Tibial artery (tissue), 4 donors: ENCODE measurements around the gene NALCN.

Experiments
- DNase-seq, 2 donors: peaks; one replicate each; pipeline ENCODE4 v3.0.0-alpha.2; 2019
- H3K27ac ChIP-seq, 2 donors: fragments of 200-600 bp; sonication (generic) in 1 of 2; 1 replicate in 1 of 2; 2 replicates in 1 of 2; pipeline ENCODE4 v1.5.1; 2018 to 2019; ENCODE audit warnings: mild to moderate bottlenecking in 1 of 2
- H3K27me3 ChIP-seq, 2 donors: fragments of 200-600 bp; sonication (generic) in 1 of 2; one replicate each; pipeline versions ENCODE4 v1.5.1 to v1.6.0; 2016 to 2019
- H3K36me3 ChIP-seq, 3 donors: fragments of 200-600 bp; sonication (generic) in 2 of 3; one replicate each; pipeline ENCODE4 v1.5.1; 2016 to 2019; ENCODE audit warnings: mild to moderate bottlenecking in 2 of 3
- H3K4me1 ChIP-seq, 4 donors: fragments of 200-600 bp; sonication (generic) in 2 of 4; 1 replicate in 3 of 4; 2 replicates in 1 of 4; pipeline ENCODE4 v1.5.1; 2016 to 2019
- H3K4me3 ChIP-seq, 2 donors: fragments of 200-600 bp; sonication (generic) in 1 of 2; 1 replicate in 1 of 2; 2 replicates in 1 of 2; pipeline ENCODE4 v1.5.1; 2018 to 2019; ENCODE audit warnings: mild to moderate bottlenecking in 2 of 2
- H3K9me3 ChIP-seq, 3 donors: fragments of 200-600 bp; sonication (generic) in 1 of 3; one replicate each; pipeline ENCODE4 v1.5.1; 2016 to 2019
- intact Hi-C: fragments of 100-400 bp; cut with DNase I; formaldehyde crosslinking; loops from one replicate; pipeline ENCODE4 v1.15.0; 2023; ENCODE audit warnings: low total_unique reads
- TF ChIP-seq, protein P1 (sequence below), 2 experiments: fragments of 200-600 bp in 1 of 2; fragments of 450-650 bp in 1 of 2; IDR thresholded peaks; one replicate each; pipeline ENCODE4 v1.5.1; 2017 to 2019; ENCODE audit warnings: antibody characterized with exemption in 2 of 2, mild to moderate bottlenecking in 1 of 2, moderate library complexity in 1 of 2

The NALCN gene

DNA sequence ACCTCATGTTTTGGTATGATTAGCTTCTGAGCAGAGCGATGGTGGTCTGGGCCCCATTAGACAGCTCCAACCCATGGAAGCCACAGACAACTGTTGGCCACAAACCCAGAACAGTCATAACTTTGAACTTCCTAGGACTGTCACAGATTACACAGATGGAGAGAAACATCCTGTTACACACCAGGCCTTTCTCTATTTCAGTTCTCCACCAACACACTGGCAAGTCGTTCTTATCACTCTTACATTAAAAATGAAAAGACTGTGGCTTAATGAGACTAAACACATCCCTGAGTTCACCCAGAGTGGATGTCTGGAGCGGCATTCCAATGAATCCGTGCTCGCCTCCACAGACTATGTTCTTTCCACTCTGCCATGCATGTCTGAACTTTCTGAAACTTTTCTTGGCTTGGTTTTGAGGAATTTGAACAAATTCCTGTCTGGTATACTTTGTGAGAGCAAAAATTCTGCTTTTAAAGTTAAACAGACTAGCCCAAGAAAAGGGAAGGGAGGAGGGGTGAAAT, 109.1 kb downstream of the NALCN start:
- no peak for DNase-seq
- intact Hi-C loops, result loop anchor here (10.0 kb wide), 1 partner anchor 148 kb away; the partner anchor contains the start of gene ITGBL1
- Histone ChIP-seq H3K27ac (peak overlapping the region; percentile 46 to 72), H3K9me3 (no peaks in the 10 kb centered on the region), H3K4me1 (peaks cover 0 to 61% (median 21%) of the 10 kb centered on the region in 4 donors), H3K27me3 (no peaks in the 10 kb centered on the region), H3K4me3 (no peak overlapping the region), H3K36me3 (no peaks in the 10 kb centered on the region)
- TF ChIP-seq, protein P1, sequence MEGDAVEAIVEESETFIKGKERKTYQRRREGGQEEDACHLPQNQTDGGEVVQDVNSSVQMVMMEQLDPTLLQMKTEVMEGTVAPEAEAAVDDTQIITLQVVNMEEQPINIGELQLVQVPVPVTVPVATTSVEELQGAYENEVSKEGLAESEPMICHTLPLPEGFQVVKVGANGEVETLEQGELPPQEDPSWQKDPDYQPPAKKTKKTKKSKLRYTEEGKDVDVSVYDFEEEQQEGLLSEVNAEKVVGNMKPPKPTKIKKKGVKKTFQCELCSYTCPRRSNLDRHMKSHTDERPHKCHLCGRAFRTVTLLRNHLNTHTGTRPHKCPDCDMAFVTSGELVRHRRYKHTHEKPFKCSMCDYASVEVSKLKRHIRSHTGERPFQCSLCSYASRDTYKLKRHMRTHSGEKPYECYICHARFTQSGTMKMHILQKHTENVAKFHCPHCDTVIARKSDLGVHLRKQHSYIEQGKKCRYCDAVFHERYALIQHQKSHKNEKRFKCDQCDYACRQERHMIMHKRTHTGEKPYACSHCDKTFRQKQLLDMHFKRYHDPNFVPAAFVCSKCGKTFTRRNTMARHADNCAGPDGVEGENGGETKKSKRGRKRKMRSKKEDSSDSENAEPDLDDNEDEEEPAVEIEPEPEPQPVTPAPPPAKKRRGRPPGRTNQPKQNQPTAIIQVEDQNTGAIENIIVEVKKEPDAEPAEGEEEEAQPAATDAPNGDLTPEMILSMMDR (IDR thresholded peaks at IDR 0.05), result no peak

GRCh38 chr13:101306773-101307172, 109.5 kb downstream of the NALCN start:
- Histone ChIP-seq H3K4me1 (peaks cover 0 to 63% (median 21%) of the 10 kb centered on the region in 4 donors), H3K36me3 (no peaks in the 10 kb centered on the region), H3K27ac (peak overlapping the region; percentile 46 to 72), H3K27me3 (no peaks in the 10 kb centered on the region), H3K4me3 (no peak overlapping the region), H3K9me3 (no peaks in the 10 kb centered on the region)
- TF ChIP-seq, protein P1 (IDR thresholded peaks at IDR 0.05), result no peak
- no peak for DNase-seq
- intact Hi-C loops, result loop anchor here (10.0 kb wide), 1 partner anchor 148 kb away; the partner anchor contains the start of gene ITGBL1

GRCh38 chr13:101305981-101306411, 110.3 kb downstream of the NALCN start:
- Histone ChIP-seq H3K27me3 (no peaks in the 10 kb centered on the region), H3K4me3 (no peak overlapping the region), H3K4me1 (peaks cover 0 to 71% (median 21%) of the 10 kb centered on the region in 4 donors), H3K36me3 (no peaks in the 10 kb centered on the region), H3K9me3 (no peaks in the 10 kb centered on the region), H3K27ac (peak overlapping the region; percentile 46 to 72)
- no peak for DNase-seq
- TF ChIP-seq, protein P1 (IDR thresholded peaks at IDR 0.05), result no peak
- intact Hi-C loops, result loop anchor here (10.0 kb wide), 1 partner anchor 149 kb away; the partner anchor contains the start of gene ITGBL1

DNA sequence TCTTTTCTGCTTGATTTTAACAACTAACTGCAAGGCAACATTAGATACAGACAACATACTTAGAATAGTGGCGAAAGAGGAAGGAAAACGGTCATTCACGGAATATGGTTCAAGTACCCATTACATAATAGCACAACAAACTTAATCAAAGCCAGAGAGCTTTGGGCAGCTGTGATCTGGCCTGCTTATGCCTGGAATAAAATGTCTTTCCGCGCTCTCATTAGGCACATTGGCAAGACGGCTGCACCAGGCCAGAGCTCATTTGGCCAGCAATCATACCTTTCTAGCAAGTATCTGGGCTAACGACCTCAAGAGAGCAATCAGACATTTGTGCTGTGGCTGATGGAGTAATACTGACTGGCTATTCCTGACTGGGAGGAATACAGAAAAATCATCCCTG, 112.8 kb downstream of the NALCN start:
- peak in 1 of 2 donors; percentile 45 for DNase-seq
- Histone ChIP-seq H3K4me1 (peaks cover 0 to 59% (median 10%) of the 10 kb centered on the region in 4 donors), H3K4me3 (no peak overlapping the region), H3K27me3 (no peaks in the 10 kb centered on the region), H3K27ac (peak overlapping the region; percentile 19 to 36), H3K36me3 (no peaks in the 10 kb centered on the region), H3K9me3 (no peaks in the 10 kb centered on the region)
- intact Hi-C loops, result loop anchor here (10.0 kb wide), 1 partner anchor 151 kb away; the partner anchor contains the start of gene ITGBL1
- TF ChIP-seq, protein P1 (IDR thresholded peaks at IDR 0.05), result no peak

GRCh38 chr13:101301053-101301452, 115.3 kb downstream of the NALCN start:
- intact Hi-C loops, result loop anchor here (10.0 kb wide), 1 partner anchor 154 kb away; the partner anchor contains the start of gene ITGBL1
- Histone ChIP-seq H3K36me3 (no peaks in the 10 kb centered on the region), H3K4me3 (no peak overlapping the region), H3K27ac (peak overlapping the region in 1 of 2 donors; percentile 47), H3K4me1 (peaks cover 0 to 34% (median 0%) of the 10 kb centered on the region in 4 donors), H3K9me3 (no peaks in the 10 kb centered on the region), H3K27me3 (no peaks in the 10 kb centered on the region)
- no peak for DNase-seq
- TF ChIP-seq, protein P1 (IDR thresholded peaks at IDR 0.05), result peak in 1 of 2 experiments; percentile 13
